HG03558 (cell line): ENCODE results near the gene AP2A2.
"Not testable (repeated sequence)": the region's sequence is repeated elsewhere in the genome, so short reads cannot be mapped to it uniquely, and the experiment has no call there.

Experiments
- ATAC-seq: cut with Tn5 transposase; IDR thresholded peaks from one replicate; pipeline ENCODE4 v1.9.1; 2021; ENCODE audit warnings: moderate number of reproducible peaks; ENCODE audit not compliant: unreplicated experiment; ENCODE audit errors: extremely low read depth

AP2A2 gene

DNA sequence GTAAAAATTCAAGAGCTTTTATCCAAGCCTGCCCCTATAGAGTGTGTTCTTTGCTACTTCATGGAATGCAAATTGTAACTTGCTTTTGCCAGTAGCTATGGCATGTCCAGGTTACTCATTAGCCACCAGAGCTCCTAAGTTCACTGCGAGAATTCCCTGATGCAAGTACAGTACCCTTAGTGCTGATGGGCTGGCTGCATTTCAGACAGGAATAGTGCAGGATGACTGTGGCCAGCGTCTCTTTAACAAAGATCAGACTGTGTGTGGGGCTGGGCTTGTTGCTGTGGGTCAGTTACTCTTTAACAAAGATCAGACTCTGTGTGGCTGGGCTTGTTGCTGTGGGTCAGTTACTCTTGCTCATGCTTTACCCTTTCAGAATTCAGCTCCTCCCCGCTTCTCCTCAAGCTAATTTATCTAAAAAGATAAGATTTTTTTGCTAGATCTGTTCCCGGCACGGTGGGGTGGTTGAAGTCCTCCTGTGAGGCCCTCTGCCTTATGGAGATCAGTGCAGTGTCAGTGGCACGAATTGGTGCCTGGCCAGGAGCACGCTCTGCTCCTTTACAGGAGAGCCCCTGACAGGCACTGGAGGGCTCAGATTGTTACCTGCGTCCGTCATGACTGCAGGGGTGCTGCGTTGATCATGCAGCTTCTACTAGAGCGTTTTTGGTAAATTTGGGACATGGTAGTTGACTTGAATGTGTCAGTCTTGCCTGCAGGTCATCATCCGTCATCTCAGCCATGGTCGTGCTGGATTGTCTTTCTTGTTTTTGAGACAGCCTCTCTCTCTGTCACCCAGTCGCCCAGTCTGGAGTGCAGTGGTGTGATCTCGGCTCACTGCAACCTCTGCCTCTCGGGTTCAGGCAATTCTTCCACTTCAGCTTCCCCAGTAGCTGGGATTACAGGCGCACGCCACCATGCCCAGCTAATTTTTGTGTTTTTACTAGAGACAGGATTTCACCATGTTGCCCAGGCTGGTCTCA, 27.0 kb downstream of the AP2A2 start:
- ATAC-seq: no peak

DNA sequence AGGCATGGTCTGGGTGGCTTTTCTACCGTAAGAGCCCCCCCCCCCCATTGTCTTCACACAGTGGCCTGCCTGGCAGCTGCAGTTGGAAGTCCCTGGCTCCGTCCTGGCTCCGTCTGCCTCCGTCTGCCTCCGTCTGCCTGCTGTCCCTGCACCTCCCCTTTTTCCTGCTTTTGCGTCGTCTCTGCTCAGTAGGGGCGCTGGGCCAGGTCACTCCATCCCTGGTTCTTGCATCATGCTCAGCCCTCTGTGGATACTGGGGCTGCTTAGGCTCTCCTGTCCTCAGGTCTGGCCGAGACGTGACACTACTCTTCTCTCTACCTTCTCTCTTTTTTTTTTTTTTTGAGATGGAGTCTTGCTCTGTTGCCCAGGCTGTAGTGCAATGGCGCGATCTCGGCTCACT, 27.8 kb downstream of the AP2A2 start:
- no peak for ATAC-seq

DNA sequence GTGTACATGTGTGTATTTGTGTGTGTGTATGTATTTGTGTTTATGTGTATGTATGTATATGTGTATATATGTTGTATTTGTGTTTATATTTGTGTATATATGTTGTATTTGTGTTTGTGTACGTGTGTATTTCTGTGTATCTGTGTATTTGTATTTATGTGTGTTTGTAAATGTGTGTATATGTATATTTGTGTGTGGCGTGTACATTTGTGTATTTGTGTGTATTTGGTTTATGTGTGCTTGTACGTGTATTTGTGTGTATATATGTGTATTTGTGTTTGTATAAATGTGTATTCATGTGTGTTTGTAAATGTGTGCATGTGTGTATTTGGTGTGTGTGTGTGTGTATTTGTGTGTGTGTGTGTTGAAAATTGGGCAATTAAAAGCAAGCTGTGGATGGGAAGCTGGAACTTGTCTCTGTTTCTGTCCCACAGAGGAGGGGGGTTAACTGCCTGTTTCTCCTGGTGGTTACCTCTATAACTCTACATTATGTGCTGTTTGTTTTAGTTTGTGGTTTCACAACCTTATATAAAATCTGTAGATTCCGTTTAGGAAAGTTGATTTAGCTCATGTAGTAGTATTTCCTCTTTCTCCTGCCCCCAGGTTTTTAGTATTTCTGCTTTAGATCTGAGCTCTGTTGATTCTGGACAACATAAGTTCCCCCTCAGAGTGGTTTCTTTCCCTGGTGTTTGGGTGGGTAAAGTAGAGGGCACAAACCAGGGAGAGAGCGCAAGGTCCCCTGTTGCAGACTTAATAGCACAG, 28.9 kb downstream of the AP2A2 start:
- no peak for ATAC-seq

DNA sequence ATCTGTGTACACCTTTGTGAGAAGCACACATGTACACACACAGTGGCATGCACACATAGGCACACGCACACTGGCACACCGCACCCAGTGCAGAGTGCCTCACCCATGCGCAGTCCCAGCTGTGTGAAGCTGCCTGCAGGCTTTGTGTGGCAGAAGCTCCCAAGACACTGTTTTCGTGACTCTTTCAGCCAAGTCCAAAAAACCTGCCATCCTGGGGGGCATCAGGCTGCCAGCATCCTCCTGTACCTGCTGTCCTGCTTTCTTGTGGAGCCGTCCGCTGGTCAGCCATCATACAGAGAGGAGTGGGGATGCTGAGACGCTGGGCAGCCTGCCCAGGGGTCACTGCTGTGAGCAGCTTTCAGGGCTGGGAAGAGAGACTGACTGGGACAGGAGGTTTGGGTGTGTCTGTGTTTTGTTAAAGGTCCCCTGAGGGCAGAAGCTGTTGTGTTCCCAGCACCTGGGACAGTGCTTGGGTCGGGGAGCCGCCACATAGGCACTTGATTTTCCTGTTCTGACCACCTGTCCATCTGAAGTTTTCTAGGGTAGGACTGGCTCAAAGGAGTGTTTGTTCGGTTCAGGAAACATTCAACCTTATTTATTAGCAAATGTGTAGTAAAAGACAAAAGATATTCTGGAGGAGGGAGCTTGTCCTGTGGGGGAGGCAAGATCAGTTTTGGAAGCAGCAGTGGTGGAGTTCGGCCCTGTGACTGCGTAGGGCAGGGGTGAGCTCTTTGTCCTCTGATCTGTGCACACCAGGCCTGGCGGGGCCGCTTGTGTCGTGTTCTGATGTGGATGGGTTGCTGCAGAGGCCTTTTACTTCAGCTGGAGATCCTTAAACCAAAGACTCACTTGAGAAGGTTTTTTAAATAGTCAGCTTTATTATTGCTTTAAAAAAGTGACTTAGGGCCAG, 29.7 kb downstream of the AP2A2 start:
- no peak for ATAC-seq

DNA sequence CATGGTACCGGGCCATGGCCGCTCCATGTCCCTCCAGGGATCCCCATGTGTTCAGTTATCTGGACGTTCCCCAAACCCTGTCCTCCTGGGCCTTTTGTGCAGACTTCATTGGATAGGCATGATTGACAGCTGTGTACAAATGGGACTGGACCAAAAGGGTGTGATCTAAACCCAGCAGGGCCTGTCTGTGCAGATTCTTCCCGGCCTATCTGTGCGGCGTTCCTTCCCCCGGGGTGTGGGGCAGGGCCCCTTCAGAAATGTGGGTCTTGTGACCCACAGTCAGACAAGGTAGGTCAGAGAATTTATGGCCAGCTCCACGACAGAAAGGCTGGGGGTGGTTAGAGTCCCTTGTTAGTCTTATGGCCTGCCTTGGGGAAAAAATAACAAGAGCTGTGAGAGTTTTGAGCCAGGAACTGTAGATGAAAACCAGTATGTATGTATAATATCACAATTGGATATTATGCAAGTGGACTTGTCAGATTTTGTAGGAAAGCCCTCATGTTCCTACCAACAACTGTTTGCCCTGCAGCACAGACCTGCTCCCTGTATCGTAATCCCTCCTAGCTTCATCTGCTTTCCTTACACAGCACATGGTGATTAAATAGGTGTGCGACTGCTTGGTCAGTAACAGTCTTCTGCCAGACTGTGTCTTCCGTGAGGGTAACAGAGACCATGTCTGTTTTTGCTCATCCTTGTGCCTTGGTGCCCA, 31.7 kb downstream of the AP2A2 start:
- no peak for ATAC-seq

DNA sequence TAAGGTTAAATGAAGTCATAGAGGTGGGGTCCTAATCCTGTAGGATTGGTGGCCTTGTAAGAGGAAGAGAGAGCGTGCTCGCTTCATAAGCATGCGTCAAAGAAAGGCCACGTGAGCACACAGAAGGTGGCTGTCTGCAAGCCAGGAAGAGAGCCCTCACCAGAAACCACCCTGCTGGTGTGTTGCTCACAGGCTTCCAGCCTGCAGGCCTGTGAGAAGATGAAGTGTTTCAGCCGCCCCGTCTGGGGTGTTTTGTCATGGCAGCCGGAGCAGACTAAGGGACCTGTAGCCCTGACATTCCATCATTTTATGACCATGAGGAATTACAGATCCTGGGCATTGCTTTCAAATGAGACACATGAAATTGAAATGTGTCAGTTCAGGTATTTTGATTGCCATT, 32.4 kb downstream of the AP2A2 start:
- no peak for ATAC-seq

DNA sequence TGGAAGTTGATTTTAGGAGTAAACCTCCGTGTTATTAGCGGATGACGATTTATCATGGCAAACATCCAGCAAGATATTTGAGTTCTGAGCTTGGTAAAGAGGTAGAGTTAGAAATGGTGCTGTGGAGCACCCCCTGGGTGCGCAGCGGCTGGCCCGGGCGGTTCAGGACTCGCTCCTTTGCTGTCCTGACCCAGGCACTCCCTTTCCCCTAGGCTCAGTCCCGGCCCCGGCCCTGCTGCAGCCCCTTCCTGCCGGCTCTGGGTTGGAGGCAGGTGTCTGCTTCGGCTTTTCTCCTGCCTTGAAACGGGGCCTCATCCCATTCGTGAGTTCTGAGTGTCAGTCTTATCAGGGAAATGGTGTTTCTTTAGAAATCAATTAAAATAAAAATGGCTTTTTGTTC, 33.4 kb downstream of the AP2A2 start:
- no peak for ATAC-seq

DNA sequence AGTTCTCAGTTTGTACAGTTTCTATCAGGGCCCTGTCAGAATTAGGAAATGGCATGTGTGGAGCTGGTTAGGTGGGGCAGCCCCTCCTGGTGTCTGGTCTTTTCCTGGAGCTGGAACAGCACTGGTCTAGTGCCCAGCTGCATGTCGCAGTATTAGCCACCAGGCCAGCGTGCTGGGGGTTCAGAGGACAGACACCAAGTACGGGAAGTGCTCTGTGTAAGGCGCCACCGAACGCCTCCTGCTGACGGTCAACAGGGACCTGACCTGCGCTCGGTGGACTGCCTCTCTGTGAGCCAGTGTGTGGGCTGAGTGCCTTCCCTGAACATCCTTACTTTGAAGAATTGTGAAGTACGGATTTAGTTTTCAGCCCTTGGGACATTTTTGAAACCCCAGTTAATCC, 33.9 kb downstream of the AP2A2 start:
- no peak for ATAC-seq

DNA sequence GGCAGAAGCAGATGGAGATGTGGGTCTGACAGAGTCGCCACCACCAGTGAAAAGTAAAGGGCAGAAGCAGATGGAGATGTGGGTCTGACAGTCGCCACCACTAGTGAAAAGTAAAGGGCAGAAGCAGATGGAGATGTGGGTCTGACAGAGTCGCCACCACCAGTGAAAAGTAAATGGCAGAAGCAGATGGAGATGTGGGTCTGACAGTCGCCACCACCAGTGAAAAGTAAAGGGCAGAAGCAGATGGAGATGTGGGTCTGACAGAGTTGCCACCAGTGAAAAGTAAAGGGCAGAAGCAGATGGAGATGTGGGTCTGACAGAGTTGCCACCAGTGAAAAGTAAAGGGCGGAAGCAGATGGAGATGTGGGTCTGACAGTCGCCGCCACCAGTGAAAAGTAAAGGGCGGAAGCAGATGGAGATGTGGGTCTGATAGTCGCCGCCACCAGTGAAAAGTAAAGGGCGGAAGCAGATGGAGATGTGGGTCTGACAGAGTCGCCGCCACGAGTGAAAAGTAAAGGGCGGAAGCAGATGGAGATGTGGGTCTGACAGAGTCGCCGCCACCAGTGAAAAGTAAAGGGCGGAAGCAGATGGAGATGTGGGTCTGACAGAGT, 35.7 kb downstream of the AP2A2 start:
- not testable (repeated sequence) for ATAC-seq

DNA sequence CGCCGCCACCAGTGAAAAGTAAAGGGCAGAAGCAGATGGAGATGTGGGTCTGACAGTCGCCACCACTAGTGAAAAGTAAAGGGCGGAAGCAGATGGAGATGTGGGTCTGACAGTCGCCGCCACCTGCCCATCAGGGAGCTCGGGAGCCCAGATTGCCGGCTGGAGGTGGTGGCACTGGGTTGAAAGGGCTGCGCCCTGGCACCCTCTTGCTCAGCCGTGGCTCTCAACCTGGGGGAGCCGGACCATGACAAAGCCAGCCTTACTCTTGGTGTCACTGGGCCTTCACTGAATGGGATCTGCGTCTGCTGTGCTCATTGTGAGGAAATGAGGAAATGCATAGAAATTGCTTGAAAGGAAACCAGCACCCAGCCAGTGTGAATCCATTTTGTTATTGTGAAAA, 36.3 kb downstream of the AP2A2 start:
- ATAC-seq: no peak

DNA sequence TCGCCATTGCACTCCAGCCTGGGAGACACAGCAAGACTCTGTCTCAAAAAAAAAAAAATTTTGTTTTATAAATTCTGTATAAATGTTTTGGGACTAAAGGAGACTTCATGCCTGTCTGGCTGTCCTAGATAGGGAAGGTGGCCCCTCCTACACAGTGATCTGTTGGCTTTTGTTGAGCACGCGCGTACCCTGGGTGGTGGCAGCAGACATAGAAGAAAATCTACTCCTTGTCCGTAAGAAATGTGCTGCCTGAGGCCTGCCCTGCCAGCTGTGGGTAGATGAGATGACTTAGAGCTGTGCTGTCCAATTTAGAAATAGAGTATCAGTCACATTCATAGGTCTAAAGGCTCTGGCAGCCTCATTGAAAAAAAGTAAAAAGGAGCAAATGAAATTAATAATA, 37.0 kb downstream of the AP2A2 start:
- no peak for ATAC-seq

DNA sequence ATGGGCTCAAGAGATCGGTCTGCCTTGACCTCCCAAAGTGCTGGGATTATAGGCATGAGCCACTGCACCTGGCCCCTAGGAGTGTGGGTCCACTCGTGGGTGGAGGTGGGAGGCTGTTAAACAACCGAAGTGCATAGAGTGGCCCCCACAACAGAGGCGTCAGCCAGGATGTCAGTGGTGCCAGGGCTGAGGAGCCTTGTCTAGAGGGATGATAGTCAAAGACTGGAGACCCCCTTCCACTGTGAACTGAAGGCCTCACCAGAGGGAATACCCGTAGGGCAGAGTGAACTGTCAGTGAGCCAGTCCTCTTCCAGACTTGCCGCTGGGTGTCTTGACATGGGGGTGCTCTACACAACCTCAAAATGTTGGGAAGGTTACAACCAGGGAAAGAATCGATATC, 38.2 kb downstream of the AP2A2 start:
- no peak for ATAC-seq

DNA sequence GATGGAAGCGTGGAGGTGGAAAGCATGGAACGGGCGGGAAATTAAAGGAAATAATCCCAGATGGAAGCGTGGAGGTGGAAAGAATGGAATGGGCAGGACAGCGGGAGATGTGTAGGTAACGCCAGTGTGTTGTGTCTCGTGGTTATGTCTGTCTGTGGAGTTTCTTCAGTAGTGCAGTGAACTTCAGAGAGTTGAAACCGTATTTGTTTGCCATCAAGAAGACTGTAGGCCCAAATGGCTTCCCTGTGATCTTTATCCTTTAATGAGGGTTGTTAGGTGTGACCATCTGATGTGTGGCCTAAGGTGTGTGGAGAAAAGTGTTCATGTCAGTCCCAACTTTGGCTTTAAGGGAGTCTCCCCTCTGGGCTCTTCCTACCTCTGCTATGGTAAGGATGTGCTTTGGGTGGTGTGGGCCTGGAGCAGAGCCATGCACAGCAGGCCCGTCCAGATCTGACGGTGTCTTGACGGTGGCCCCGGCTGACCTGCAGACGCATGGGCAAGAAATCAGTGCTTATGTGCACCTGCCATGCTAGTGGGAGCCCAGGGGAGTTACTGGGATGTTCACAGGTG, 39.6 kb downstream of the AP2A2 start:
- ATAC-seq: no peak

DNA sequence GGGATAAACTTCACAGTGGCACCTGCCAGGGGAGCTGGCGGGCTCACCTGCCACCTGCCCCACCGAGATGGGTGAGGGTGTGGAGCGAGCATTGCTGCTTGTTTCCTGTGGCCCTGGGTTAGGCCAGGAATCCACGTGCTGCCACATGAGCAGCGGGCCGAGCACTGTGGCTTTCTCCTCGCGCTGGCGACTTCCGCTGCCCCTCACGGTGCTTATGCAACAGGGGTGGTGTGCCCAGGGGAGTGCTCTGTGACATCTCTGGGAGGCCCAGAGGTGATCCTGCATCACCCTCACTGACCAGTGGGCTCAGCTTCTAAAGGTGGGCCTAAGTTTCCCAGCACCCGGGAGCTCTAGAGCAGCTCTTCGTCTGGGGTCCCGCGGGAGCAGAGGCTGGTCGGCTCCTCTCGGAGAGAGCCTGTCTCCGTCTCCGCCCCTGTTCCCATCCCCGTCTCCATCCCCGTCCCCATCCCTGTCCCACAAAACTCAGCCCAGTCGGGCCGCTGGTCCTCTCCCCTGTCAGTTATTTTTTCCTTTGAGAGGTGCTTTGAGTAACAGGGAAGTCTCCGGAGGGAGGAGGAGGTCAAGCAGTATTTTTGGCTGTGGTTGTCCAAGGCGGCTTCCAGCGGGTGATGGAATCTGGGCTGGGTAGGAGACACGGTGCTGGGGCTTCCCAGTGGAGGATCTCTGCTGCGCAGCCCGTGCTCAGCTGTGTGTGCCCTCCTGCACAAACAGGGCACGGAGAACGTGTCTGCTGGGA, 42.5 kb downstream of the AP2A2 start:
- ATAC-seq: no peak

DNA sequence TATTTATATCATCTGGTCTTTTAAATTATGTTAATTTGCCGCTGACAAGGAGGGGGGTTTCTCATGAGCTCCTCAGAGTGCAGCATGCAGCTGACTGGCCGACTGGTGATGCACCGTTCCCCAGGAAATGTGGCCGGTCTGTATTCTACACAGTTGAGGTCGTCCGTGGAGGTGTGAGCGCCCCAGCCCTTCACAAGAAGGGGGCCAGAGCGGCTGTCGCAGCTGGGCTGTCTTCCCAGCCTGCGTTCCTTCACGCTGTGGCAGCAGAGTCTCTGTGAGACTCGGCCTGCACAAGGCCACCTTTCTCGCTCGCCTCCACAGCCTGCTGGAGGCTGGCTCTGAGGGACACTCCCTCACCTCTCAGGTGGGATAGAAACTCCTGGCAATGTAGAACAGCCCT, 43.2 kb downstream of the AP2A2 start:
- no peak for ATAC-seq

DNA sequence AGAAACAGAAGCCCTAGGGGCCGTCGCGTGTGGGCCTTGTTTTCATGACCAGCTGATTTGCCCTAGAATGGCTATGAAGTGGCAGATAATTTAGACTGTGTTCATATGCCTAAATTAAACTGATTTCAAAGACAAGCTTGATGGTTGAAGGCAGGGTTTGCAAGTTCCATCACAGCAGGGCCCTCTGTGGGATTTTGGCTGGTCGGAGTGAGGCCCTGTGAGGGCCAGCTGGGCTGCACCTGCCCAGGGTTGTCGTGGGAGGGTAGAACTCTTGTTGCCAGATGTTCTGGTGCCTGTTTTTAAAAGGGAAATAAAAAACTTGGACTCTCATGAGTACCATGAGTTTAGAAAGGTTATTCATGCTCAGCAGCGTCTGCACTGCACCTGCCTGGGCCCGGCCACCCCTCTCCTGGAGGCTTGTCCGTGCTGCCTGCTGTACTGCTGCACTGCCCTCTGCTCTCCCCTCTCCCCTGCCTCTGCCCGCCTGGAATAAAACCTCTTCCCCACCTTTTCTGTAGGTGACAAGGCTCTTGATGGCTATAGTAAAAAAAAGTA, 44.1 kb downstream of the AP2A2 start:
- no peak for ATAC-seq

DNA sequence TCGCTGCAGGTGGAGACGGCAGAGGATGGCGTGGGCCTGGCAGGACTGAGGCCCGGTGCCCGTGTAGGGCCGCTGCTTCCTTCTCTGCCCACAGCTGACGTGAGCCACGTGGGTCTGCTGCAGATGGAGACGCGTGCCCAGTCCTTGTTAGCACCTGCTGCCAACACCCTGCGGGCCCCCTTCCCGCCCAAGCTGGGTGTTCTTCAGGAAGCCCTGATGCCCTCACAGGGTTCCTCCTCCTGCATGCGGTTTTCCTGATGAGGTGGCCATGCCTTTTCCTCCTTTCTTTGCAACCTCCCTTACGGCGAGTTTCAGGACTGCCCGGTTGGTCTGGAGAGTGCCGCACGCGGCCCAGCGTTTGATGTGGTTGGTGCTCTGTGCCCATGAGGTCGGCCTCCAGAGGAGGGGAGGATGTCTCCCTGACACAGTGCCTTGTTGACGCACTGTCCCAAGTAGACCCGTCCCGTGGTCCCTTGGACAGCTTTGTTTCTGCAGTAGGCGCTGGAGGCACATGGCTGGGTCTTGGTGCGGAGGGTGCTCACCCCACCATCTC, 44.7 kb downstream of the AP2A2 start:
- ATAC-seq: no peak
